ENCODE data around the gene FNBP1.

DNA sequence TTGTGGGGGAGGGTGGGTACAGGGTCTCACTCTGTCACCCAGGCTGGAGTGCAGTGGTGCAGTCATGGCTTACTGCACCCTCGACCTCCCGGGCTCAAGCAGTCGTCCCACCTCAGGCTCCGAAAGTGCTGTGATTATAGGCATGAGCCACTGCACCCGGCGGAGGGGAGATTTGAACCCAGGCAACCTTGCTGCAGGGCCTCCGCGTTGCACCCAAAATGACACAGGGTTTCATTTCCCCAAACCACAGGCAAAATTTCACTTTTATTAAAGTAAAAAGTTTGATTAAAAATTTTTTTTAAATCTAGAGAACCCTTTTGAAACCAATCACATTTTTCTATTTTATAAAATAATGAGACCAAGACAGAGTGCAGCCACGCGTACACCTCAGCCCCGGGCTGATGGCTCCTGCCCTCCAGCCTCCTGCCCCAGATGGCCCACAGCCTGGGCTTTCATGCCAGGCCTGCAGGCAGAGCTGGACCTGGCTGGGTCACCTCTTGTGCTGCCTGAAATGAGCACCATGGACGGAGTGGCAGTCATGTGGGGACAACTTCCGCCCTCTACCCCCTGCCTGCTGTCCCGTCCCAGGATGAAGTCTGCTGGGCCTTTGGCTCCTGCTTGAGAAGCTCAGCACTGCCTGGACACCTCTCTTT is 177.2 kb downstream of the FNBP1 start:
- TF ChIP-seq PPARA (CRISPR knock-in tag; IDR thresholded peaks at IDR 0.05; ENCODE audit: borderline replicate concordance) (no peak), OSR1 (CRISPR knock-in tag; IDR thresholded peaks at IDR 0.05) (no peak), TOX (CRISPR knock-in tag; IDR thresholded peaks at IDR 0.05; ENCODE audit: borderline replicate concordance) (no peak), ZFP30 (CRISPR knock-in tag; IDR thresholded peaks at IDR 0.05) (no peak)

Measured in SK-N-SH treated with all-trans-retinoic acid at 6 μM for 48 hours (cell line).